ENCODE data around the gene ACTR3. TPM values are rescaled to one million over a fixed set of nuclear protein-coding genes. Genes with fewer than 3 reads are reported as not detected.

ACTR3 gene
- polyA plus RNA-seq, 1 donor from 2014 or later = 255 TPM

GRCh38 chr2:113966171-113966570 lies 76.3 kb downstream of the ACTR3 start:
- no peak overlapping the region for H3K27ac ChIP-seq (ENCODE audit: low read length)

GRCh38 chr2:113966832-113967231 lies 76.9 kb downstream of the ACTR3 start:
- Histone ChIP-seq H3K4me2 (ENCODE audit: low read length) (no peak overlapping the region), H3K79me2 (replicated peaks; ENCODE audit: insufficient read depth, low read length) (no peaks in the 10 kb centered on the region), H2AFZ (ENCODE audit: low read depth, low read length) (no peak overlapping the region), H3K36me3 (ENCODE audit: insufficient read depth, low read length) (no peaks in the 10 kb centered on the region), H3K9ac (ENCODE audit: low read length) (no peak overlapping the region), H3K27ac (ENCODE audit: low read length) (no peak overlapping the region), H3K9me2 (ENCODE audit: insufficient read depth, low read length) (no peaks in the 10 kb centered on the region), H3K27me3 (ENCODE audit: insufficient read depth, low read depth, low read length) (no peaks in the 10 kb centered on the region), H3K9me3 (ENCODE audit: low read length) (no peaks in the 10 kb centered on the region), H3K4me3 (ENCODE audit: low read length) (no peak overlapping the region), H3F3A (ENCODE audit: insufficient read depth, low read length, poor library complexity, severe bottlenecking) (no peaks in the 10 kb centered on the region), H4K20me1 (ENCODE audit: insufficient read depth) (no peaks in the 10 kb centered on the region)
- TF ChIP-seq, protein P1, sequence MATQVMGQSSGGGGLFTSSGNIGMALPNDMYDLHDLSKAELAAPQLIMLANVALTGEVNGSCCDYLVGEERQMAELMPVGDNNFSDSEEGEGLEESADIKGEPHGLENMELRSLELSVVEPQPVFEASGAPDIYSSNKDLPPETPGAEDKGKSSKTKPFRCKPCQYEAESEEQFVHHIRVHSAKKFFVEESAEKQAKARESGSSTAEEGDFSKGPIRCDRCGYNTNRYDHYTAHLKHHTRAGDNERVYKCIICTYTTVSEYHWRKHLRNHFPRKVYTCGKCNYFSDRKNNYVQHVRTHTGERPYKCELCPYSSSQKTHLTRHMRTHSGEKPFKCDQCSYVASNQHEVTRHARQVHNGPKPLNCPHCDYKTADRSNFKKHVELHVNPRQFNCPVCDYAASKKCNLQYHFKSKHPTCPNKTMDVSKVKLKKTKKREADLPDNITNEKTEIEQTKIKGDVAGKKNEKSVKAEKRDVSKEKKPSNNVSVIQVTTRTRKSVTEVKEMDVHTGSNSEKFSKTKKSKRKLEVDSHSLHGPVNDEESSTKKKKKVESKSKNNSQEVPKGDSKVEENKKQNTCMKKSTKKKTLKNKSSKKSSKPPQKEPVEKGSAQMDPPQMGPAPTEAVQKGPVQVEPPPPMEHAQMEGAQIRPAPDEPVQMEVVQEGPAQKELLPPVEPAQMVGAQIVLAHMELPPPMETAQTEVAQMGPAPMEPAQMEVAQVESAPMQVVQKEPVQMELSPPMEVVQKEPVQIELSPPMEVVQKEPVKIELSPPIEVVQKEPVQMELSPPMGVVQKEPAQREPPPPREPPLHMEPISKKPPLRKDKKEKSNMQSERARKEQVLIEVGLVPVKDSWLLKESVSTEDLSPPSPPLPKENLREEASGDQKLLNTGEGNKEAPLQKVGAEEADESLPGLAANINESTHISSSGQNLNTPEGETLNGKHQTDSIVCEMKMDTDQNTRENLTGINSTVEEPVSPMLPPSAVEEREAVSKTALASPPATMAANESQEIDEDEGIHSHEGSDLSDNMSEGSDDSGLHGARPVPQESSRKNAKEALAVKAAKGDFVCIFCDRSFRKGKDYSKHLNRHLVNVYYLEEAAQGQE (IDR thresholded peaks at IDR 0.05; ENCODE audit: borderline replicate concordance) = no peak
- TF ChIP-seq EZH2 (IDR thresholded peaks at IDR 0.05; ENCODE audit: borderline replicate concordance, insufficient read depth, low read length, poor library complexity, severe bottlenecking) (no peak), TAF1 (IDR thresholded peaks at IDR 0.05; ENCODE audit: low read depth) (no peak), EP300 (conservative IDR thresholded peaks at IDR 0.05; ENCODE audit: poor library complexity, severe bottlenecking) (no peak), SMC3 (conservative IDR thresholded peaks at IDR 0.05; ENCODE audit: poor library complexity) (no peak), MXI1 (conservative IDR thresholded peaks at IDR 0.05; ENCODE audit: poor library complexity, severe bottlenecking) (no peak), RAD21 (conservative IDR thresholded peaks at IDR 0.05) (no peak), CTCF (IDR thresholded peaks at IDR 0.05; ENCODE audit: poor library complexity, severe bottlenecking) (no peak), POLR2AphosphoS5 (IDR thresholded peaks at IDR 0.05) (no peak)

More at GRCh38 chr2:113966171-113966570, 76.3 kb downstream of the ACTR3 start:
- Histone ChIP-seq H3K4me2 (ENCODE audit: low read length) (no peak overlapping the region), H3K9ac (ENCODE audit: low read length) (no peak overlapping the region), H3K9me2 (ENCODE audit: insufficient read depth, low read length) (no peaks in the 10 kb centered on the region), H2AFZ (ENCODE audit: low read depth, low read length) (no peak overlapping the region), H3K4me3 (ENCODE audit: low read length) (no peak overlapping the region), H4K20me1 (ENCODE audit: insufficient read depth) (no peaks in the 10 kb centered on the region), H3K36me3 (ENCODE audit: insufficient read depth, low read length) (no peaks in the 10 kb centered on the region), H3K27me3 (ENCODE audit: insufficient read depth, low read depth, low read length) (no peaks in the 10 kb centered on the region), H3K79me2 (replicated peaks; ENCODE audit: insufficient read depth, low read length) (no peaks in the 10 kb centered on the region), H3F3A (ENCODE audit: insufficient read depth, low read length, poor library complexity, severe bottlenecking) (no peaks in the 10 kb centered on the region), H3K9me3 (ENCODE audit: low read length) (no peaks in the 10 kb centered on the region)
- TF ChIP-seq MXI1 (conservative IDR thresholded peaks at IDR 0.05; ENCODE audit: poor library complexity, severe bottlenecking) (no peak), EZH2 (IDR thresholded peaks at IDR 0.05; ENCODE audit: borderline replicate concordance, insufficient read depth, low read length, poor library complexity, severe bottlenecking) (no peak), RAD21 (conservative IDR thresholded peaks at IDR 0.05) (no peak), CTCF (IDR thresholded peaks at IDR 0.05; ENCODE audit: poor library complexity, severe bottlenecking) (no peak), EP300 (conservative IDR thresholded peaks at IDR 0.05; ENCODE audit: poor library complexity, severe bottlenecking) (no peak), SMC3 (conservative IDR thresholded peaks at IDR 0.05; ENCODE audit: poor library complexity) (no peak), TAF1 (IDR thresholded peaks at IDR 0.05; ENCODE audit: low read depth) (no peak), POLR2AphosphoS5 (IDR thresholded peaks at IDR 0.05) (no peak)
- TF ChIP-seq, protein P1 (IDR thresholded peaks at IDR 0.05; ENCODE audit: borderline replicate concordance) = no peak

All from neural cell (in vitro differentiated cells).